ENCODE data around the gene INPP4A. TPM values are rescaled to one million over a fixed set of nuclear protein-coding genes. Genes with fewer than 3 reads are reported as not detected.

INPP4A gene
- total RNA-seq, 1 donor from 2014 or later = 125 TPM

GRCh38 chr2:98460573-98461497, 16.2 kb downstream of the INPP4A start:
- no peak for DNase-seq

GRCh38 chr2:98461498-98462049, 16.9 kb downstream of the INPP4A start:
- DNase-seq = no peak

- no peak for DNase-seq
These were observed 18.4 kb downstream of the INPP4A start for GRCh38 chr2:98463081-98463481.

GRCh38 chr2:98463551-98463971, 18.9 kb downstream of the INPP4A start:
- no peak for DNase-seq

- DNase-seq = no peak
These were observed 19.5 kb downstream of the INPP4A start for GRCh38 chr2:98463988-98464771.

GRCh38 chr2:98464772-98465310, 20.2 kb downstream of the INPP4A start:
- no peak for DNase-seq

GRCh38 chr2:98465456-98466226, 21.0 kb downstream of the INPP4A start:
- no peak for DNase-seq

- DNase-seq = no peak
These were observed 22.5 kb downstream of the INPP4A start for GRCh38 chr2:98467082-98467536.

GRCh38 chr2:98467652-98468051, 23.0 kb downstream of the INPP4A start:
- no peak for DNase-seq

- no peak for DNase-seq
These were observed 24.1 kb downstream of the INPP4A start for GRCh38 chr2:98468621-98469236.

GRCh38 chr2:98469862-98470544, 25.3 kb downstream of the INPP4A start:
- no peak for DNase-seq

GRCh38 chr2:98470851-98471255, 26.2 kb downstream of the INPP4A start:
- DNase-seq = no peak

- DNase-seq = no peak
These were observed 26.9 kb downstream of the INPP4A start for GRCh38 chr2:98471402-98472131.

GRCh38 chr2:98472132-98472650, 27.5 kb downstream of the INPP4A start:
- no peak for DNase-seq

GRCh38 chr2:98472961-98473746, 28.5 kb downstream of the INPP4A start:
- no peak for DNase-seq

GRCh38 chr2:98473995-98474780, 29.5 kb downstream of the INPP4A start:
- no peak for DNase-seq

GRCh38 chr2:98474979-98475632, 30.4 kb downstream of the INPP4A start:
- DNase-seq = no peak

All from occipital lobe (tissue), 2 donors.